Measurements from ENCODE around the gene SQSTM1.

GRCh38 chr5:179833709-179834070, 13.0 kb downstream of the SQSTM1 start:
- TF ChIP-seq EZH2phosphoT487 (IDR thresholded peaks at IDR 0.05; ENCODE audit: low read depth, severe bottlenecking, unreplicated experiment) (no peak), EZH2 (IDR thresholded peaks at IDR 0.05; ENCODE audit: borderline replicate concordance) (no peak)
- TF ChIP-seq, protein P1, sequence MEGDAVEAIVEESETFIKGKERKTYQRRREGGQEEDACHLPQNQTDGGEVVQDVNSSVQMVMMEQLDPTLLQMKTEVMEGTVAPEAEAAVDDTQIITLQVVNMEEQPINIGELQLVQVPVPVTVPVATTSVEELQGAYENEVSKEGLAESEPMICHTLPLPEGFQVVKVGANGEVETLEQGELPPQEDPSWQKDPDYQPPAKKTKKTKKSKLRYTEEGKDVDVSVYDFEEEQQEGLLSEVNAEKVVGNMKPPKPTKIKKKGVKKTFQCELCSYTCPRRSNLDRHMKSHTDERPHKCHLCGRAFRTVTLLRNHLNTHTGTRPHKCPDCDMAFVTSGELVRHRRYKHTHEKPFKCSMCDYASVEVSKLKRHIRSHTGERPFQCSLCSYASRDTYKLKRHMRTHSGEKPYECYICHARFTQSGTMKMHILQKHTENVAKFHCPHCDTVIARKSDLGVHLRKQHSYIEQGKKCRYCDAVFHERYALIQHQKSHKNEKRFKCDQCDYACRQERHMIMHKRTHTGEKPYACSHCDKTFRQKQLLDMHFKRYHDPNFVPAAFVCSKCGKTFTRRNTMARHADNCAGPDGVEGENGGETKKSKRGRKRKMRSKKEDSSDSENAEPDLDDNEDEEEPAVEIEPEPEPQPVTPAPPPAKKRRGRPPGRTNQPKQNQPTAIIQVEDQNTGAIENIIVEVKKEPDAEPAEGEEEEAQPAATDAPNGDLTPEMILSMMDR (IDR thresholded peaks at IDR 0.05; ENCODE audit: poor library complexity) = no peak

Measured in hepatocyte (in vitro differentiated cells).